Measurements from ENCODE around the gene FADS2. TPM values are rescaled to one million over a fixed set of nuclear protein-coding genes. Genes with fewer than 3 reads are reported as not detected.
A peak's percentile ranks its signal among the peaks of the same experiment; 100 is the strongest.

Gene FADS2
- total RNA-seq, 4 donors from 2014 or later: 2.2 to 13.7 (median 6.8) TPM

- no peak overlapping the region for H3K27ac ChIP-seq
- H3K27me3 ChIP-seq: no peaks in the 10 kb centered on the region
- no peak for DNase-seq
- TF ChIP-seq POLR2A (IDR thresholded peaks at IDR 0.05): no peak
- no peak for TF ChIP-seq CTCF (IDR thresholded peaks at IDR 0.05)
- H3K9me3 ChIP-seq: no peaks in the 10 kb centered on the region
- 87 to 93% methylated on average over 3 of the region's 7 CpGs for whole genome bisulfite sequencing, 2 donors
- H3K4me3 ChIP-seq: no peak overlapping the region
- no peaks in the 10 kb centered on the region for H3K36me3 ChIP-seq
- intact Hi-C loops (cut with DNase I): loop anchor here (5.0 kb wide), 1 partner anchor 83 kb away; no protein-coding TSS in a partner anchor
- peaks cover 5 to 30% (median 11%) of the 10 kb centered on the region in 3 donors for H3K4me1 ChIP-seq
These were observed 57.2 kb downstream of the FADS2 start for GRCh38 chr11:61885166-61885778.

GRCh38 chr11:61885784-61886580, 57.9 kb downstream of the FADS2 start:
- no peak for DNase-seq
- Histone ChIP-seq H3K4me1 (peaks cover 11 to 37% (median 18%) of the 10 kb centered on the region in 3 donors), H3K27ac (no peak overlapping the region), H3K4me3 (no peak overlapping the region), H3K9me3 (no peaks in the 10 kb centered on the region), H3K36me3 (no peaks in the 10 kb centered on the region), H3K27me3 (no peaks in the 10 kb centered on the region)
- 74 to 93% methylated on average over 7 to 8 of the region's 13 CpGs for WGBS, 2 donors
- intact Hi-C loops (cut with DNase I): loop anchor here (5.0 kb wide), 1 partner anchor 84 kb away; no protein-coding TSS in a partner anchor
- TF ChIP-seq POLR2A (IDR thresholded peaks at IDR 0.05): no peak
- no peak for TF ChIP-seq CTCF (IDR thresholded peaks at IDR 0.05)

- no peaks in the 10 kb centered on the region for H3K27me3 ChIP-seq
- H3K4me3 ChIP-seq: no peak overlapping the region
- TF ChIP-seq CTCF (IDR thresholded peaks at IDR 0.05) (no peak), POLR2A (IDR thresholded peaks at IDR 0.05) (no peak)
- H3K36me3 ChIP-seq: no peaks in the 10 kb centered on the region
- no peaks in the 10 kb centered on the region for H3K9me3 ChIP-seq
- H3K4me1 ChIP-seq: peaks cover 12 to 43% (median 18%) of the 10 kb centered on the region in 3 donors
- WGBS, 2 donors: 80 to 100% methylated on average over 1 to 3 of the region's 3 CpGs
- DNase-seq: no peak
- intact Hi-C loops (cut with DNase I): loop anchor here (5.0 kb wide), 1 partner anchor 84 kb away; no protein-coding TSS in a partner anchor
- H3K27ac ChIP-seq: no peak overlapping the region
These were observed 58.5 kb downstream of the FADS2 start for GRCh38 chr11:61886643-61887042.

- H3K36me3 ChIP-seq: no peaks in the 10 kb centered on the region
- WGBS, 2 donors: 70 to 72% methylated on average over 2 to 4 of the region's 7 CpGs
- H3K9me3 ChIP-seq: no peaks in the 10 kb centered on the region
- intact Hi-C loops (cut with DNase I): loop anchor here (5.0 kb wide), 1 partner anchor 86 kb away; no protein-coding TSS in a partner anchor
- peak overlapping the region; percentile 35 to 89 (median 64) for H3K27ac ChIP-seq
- TF ChIP-seq POLR2A (IDR thresholded peaks at IDR 0.05) (no peak), CTCF (IDR thresholded peaks at IDR 0.05) (no peak)
- peaks cover 17 to 50% (median 21%) of the 10 kb centered on the region in 3 donors for H3K4me1 ChIP-seq
- no peak for DNase-seq
- H3K4me3 ChIP-seq: no peak overlapping the region
- H3K27me3 ChIP-seq: peaks cover 0 to 1% (median 0%) of the 10 kb centered on the region in 4 donors
These were observed 59.9 kb downstream of the FADS2 start for GRCh38 chr11:61887839-61888494.
